HG02678 (cell line): ENCODE measurements around the gene DGKE.

ENCODE experiments used
- ATAC-seq: cut with Tn5 transposase; IDR thresholded peaks from one replicate; pipeline ENCODE4 v1.9.1; 2021; ENCODE audit warnings: mild to moderate bottlenecking, moderate library complexity; ENCODE audit not compliant: unreplicated experiment

DGKE gene

GRCh38 chr17:56887552-56888467, 53.9 kb downstream of the DGKE start:
- no peak for ATAC-seq

GRCh38 chr17:56890390-56890789, 56.4 kb downstream of the DGKE start:
- no peak for ATAC-seq

- ATAC-seq, result no peak
Measured at GRCh38 chr17:56890906-56891674, 57.1 kb downstream of the DGKE start.

- no peak for ATAC-seq
Measured at GRCh38 chr17:56891751-56892150, 57.8 kb downstream of the DGKE start.

GRCh38 chr17:56892333-56892732, 58.4 kb downstream of the DGKE start:
- ATAC-seq, result no peak

- no peak for ATAC-seq
Measured at GRCh38 chr17:56893503-56893902, 59.6 kb downstream of the DGKE start.

- no peak for ATAC-seq
Measured at GRCh38 chr17:56894859-56895455, 61.0 kb downstream of the DGKE start.

- no peak for ATAC-seq
Measured at GRCh38 chr17:56896217-56896967, 62.4 kb downstream of the DGKE start.

- no peak for ATAC-seq
Measured at GRCh38 chr17:56896968-56897359, 63.0 kb downstream of the DGKE start.

GRCh38 chr17:56897646-56898424, 63.9 kb downstream of the DGKE start:
- ATAC-seq, result peak; percentile 50

- no peak for ATAC-seq
Measured at GRCh38 chr17:56898874-56899273, 64.9 kb downstream of the DGKE start.

- no peak for ATAC-seq
Measured at GRCh38 chr17:56899403-56899802, 65.5 kb downstream of the DGKE start.

GRCh38 chr17:56902348-56902747, 68.4 kb downstream of the DGKE start:
- no peak for ATAC-seq

- ATAC-seq, result no peak
Measured at GRCh38 chr17:56903560-56903959, 69.6 kb downstream of the DGKE start.

GRCh38 chr17:56908001-56908542, 74.1 kb downstream of the DGKE start:
- ATAC-seq, result peak; percentile 88

GRCh38 chr17:56909742-56910508, 76.0 kb downstream of the DGKE start:
- no peak for ATAC-seq

- ATAC-seq, result no peak
Measured at GRCh38 chr17:56910509-56911235, 76.7 kb downstream of the DGKE start.
